ENCODE results near the gene HES2. TPM values are rescaled to one million over a fixed set of nuclear protein-coding genes. Genes with fewer than 3 reads are reported as not detected.
A peak's percentile ranks its signal among the peaks of the same experiment; 100 is the strongest.

Gene HES2
- total RNA-seq, 2 donors from 2014 or later, result not detected

GRCh38 chr1:6448749-6449631 lies 29.3 kb upstream of the HES2 start:
- no peak overlapping the region for H3K27ac ChIP-seq (ENCODE audit: low read depth, low read length)
- Mint-ChIP-seq H3K27ac (no peak overlapping the region), H3K4me3 (peak overlapping the region; percentile 40), H3K4me1 (no peaks in the 10 kb centered on the region), H3K27me3 (ENCODE audit: insufficient read depth) (peaks cover 50% of the 10 kb centered on the region), H3K9me3 (no peaks in the 10 kb centered on the region), H3K36me3 (ENCODE audit: low read depth) (no peaks in the 10 kb centered on the region)
- peaks cover 77% of the 10 kb centered on the region for H3K27me3 ChIP-seq (ENCODE audit: control insufficient read depth, insufficient read depth, low read length, poor library complexity, severe bottlenecking)
- H3K9ac ChIP-seq (ENCODE audit: extremely low read depth, low read length, poor library complexity, severe bottlenecking), result no peak overlapping the region
- 8 to 10% methylated on average over 24 to 64 of the region's 66 CpGs for WGBS, 2 experiments (ENCODE audit: insufficient coverage in 1 of 2, insufficient read length in 1 of 2)
- no peaks in the 10 kb centered on the region for H3K4me1 ChIP-seq (ENCODE audit: control insufficient read depth, insufficient read depth, low read length)
- TF ChIP-seq, protein P1, sequence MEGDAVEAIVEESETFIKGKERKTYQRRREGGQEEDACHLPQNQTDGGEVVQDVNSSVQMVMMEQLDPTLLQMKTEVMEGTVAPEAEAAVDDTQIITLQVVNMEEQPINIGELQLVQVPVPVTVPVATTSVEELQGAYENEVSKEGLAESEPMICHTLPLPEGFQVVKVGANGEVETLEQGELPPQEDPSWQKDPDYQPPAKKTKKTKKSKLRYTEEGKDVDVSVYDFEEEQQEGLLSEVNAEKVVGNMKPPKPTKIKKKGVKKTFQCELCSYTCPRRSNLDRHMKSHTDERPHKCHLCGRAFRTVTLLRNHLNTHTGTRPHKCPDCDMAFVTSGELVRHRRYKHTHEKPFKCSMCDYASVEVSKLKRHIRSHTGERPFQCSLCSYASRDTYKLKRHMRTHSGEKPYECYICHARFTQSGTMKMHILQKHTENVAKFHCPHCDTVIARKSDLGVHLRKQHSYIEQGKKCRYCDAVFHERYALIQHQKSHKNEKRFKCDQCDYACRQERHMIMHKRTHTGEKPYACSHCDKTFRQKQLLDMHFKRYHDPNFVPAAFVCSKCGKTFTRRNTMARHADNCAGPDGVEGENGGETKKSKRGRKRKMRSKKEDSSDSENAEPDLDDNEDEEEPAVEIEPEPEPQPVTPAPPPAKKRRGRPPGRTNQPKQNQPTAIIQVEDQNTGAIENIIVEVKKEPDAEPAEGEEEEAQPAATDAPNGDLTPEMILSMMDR (conservative IDR thresholded peaks at IDR 0.05), result no peak
- DNase-seq, result peak; percentile 89
- no peaks in the 10 kb centered on the region for H3K36me3 ChIP-seq (ENCODE audit: control insufficient read depth, insufficient read depth, low read length)
- no peak overlapping the region for H3K4me3 ChIP-seq (ENCODE audit: low read length)
- no peaks in the 10 kb centered on the region for H3K9me3 ChIP-seq (ENCODE audit: control insufficient read depth, low read length)

GRCh38 chr1:6447818-6448748 lies 28.4 kb upstream of the HES2 start:
- H3K9me3 Mint-ChIP-seq, result no peaks in the 10 kb centered on the region
- peaks cover 68% of the 10 kb centered on the region for H3K27me3 ChIP-seq (ENCODE audit: control insufficient read depth, insufficient read depth, low read length, poor library complexity, severe bottlenecking)
- H3K4me1 ChIP-seq (ENCODE audit: control insufficient read depth, insufficient read depth, low read length), result no peaks in the 10 kb centered on the region
- H3K9me3 ChIP-seq (ENCODE audit: control insufficient read depth, low read length), result no peaks in the 10 kb centered on the region
- H3K27ac ChIP-seq (ENCODE audit: low read depth, low read length), result no peak overlapping the region
- no peak overlapping the region for H3K27ac Mint-ChIP-seq
- H3K27me3 Mint-ChIP-seq (ENCODE audit: insufficient read depth), result peaks cover 41% of the 10 kb centered on the region
- H3K9ac ChIP-seq (ENCODE audit: extremely low read depth, low read length, poor library complexity, severe bottlenecking), result no peak overlapping the region
- H3K4me1 Mint-ChIP-seq, result no peaks in the 10 kb centered on the region
- 6 to 9% methylated on average over 13 to 68 of the region's 68 CpGs for WGBS, 2 experiments (ENCODE audit: insufficient coverage in 1 of 2, insufficient read length in 1 of 2)
- H3K36me3 Mint-ChIP-seq (ENCODE audit: low read depth), result no peaks in the 10 kb centered on the region
- TF ChIP-seq, protein P1 (conservative IDR thresholded peaks at IDR 0.05), result peak; percentile 49
- DNase-seq, result peak; percentile 98
- H3K4me3 ChIP-seq (ENCODE audit: low read length), result peak overlapping the region; percentile 66
- peak overlapping the region; percentile 59 for H3K4me3 Mint-ChIP-seq
- H3K36me3 ChIP-seq (ENCODE audit: control insufficient read depth, insufficient read depth, low read length), result no peaks in the 10 kb centered on the region

DNA sequence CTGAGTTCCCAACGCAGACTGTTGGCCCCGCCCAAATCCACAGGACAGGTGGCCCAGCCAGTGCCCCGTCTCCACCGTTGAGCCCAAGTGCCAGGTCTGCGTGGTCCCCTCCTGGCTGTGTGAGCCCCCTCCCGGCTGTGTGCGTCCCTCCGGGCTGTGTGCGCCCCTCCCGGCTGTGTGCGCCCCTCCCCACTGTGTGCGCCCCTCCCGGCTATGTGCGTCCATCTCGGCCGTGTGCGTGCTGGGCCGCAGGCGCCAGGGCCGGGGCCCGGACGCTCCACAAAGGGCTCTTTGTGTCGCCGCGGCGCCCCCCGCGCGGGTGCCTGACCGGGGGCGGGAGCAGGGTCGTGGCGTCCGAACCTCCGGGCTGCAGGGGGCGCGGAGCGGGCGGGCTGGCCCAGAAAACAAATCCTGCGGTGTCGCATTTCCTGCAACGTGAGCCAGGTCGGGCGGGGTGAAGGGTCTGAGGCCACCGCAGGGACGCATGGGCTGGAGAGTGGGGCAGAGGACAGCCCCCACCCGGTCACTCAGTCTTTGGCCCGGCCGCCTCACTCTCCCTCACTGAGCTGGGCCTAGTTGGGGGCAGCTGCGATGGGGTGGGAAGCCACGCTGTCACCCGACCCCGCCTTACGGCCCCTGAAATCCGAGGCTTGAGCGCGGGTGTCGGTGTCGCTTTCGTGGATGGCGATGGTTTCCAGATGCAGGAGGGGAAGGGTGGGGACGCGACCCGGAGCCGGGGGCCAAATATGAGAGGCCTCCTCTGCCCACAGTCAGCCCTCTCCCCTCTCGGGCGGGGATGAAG lies 27.5 kb upstream of the HES2 start:
- no peaks in the 10 kb centered on the region for H3K4me1 ChIP-seq (ENCODE audit: control insufficient read depth, insufficient read depth, low read length)
- H3K27me3 ChIP-seq (ENCODE audit: control insufficient read depth, insufficient read depth, low read length, poor library complexity, severe bottlenecking), result peaks cover 59% of the 10 kb centered on the region
- peak overlapping the region; percentile 59 for H3K4me3 Mint-ChIP-seq
- TF ChIP-seq, protein P1 (conservative IDR thresholded peaks at IDR 0.05), result peak; percentile 38
- H3K9me3 ChIP-seq (ENCODE audit: control insufficient read depth, low read length), result no peaks in the 10 kb centered on the region
- H3K4me3 ChIP-seq (ENCODE audit: low read length), result peak overlapping the region; percentile 66
- H3K9me3 Mint-ChIP-seq, result no peaks in the 10 kb centered on the region
- H3K27me3 Mint-ChIP-seq (ENCODE audit: insufficient read depth), result peaks cover 40% of the 10 kb centered on the region
- H3K36me3 ChIP-seq (ENCODE audit: control insufficient read depth, insufficient read depth, low read length), result no peaks in the 10 kb centered on the region
- 3 to 5% methylated on average over 15 to 67 of the region's 67 CpGs for WGBS, 2 experiments (ENCODE audit: insufficient coverage in 1 of 2, insufficient read length in 1 of 2)
- no peak overlapping the region for H3K9ac ChIP-seq (ENCODE audit: extremely low read depth, low read length, poor library complexity, severe bottlenecking)
- H3K4me1 Mint-ChIP-seq, result no peaks in the 10 kb centered on the region
- H3K27ac ChIP-seq (ENCODE audit: low read depth, low read length), result no peak overlapping the region
- H3K27ac Mint-ChIP-seq, result no peak overlapping the region
- H3K36me3 Mint-ChIP-seq (ENCODE audit: low read depth), result no peaks in the 10 kb centered on the region
- DNase-seq, result peak; percentile 90

Measured in endodermal cell (in vitro differentiated cells).